ENCODE measurements around the gene MISFA.
"Not testable (repeated sequence)": the region's sequence is repeated elsewhere in the genome, so short reads cannot be mapped to it uniquely, and the experiment has no call there.

- not testable (repeated sequence) for TF ChIP-seq CTCF, POLR2A (IDR thresholded peaks at IDR 0.05)
Observed at GRCh38 chr11:18594088-18594487, 5.5 kb upstream of the MISFA start.
